ENCODE measurements around the gene PET100. TPM values are rescaled to one million over a fixed set of nuclear protein-coding genes. Genes with fewer than 3 reads are reported as not detected.
"Not testable (repeated sequence)": the region's sequence is repeated elsewhere in the genome, so short reads cannot be mapped to it uniquely, and the experiment has no call there.

Gene PET100
- total RNA-seq, 1 experiment from 2014 or later, result 15.5 TPM

GRCh38 chr19:7642295-7643030 lies 12.9 kb downstream of the PET100 start:
- no peak overlapping the region for H3K4me2 ChIP-seq (ENCODE audit: low read depth, low read length, poor library complexity, severe bottlenecking)
- no peaks in the 10 kb centered on the region; the same call in 1 of the 2 replicates for H4K20me1 ChIP-seq (ENCODE audit: insufficient read depth, low read depth, low read length)
- no peaks in the 10 kb centered on the region; the same call in 1 of the 2 replicates for H3K36me3 ChIP-seq (ENCODE audit: insufficient read depth, low read length)
- no peak overlapping the region for H3K27ac ChIP-seq (ENCODE audit: low read length)
- H3K9me2 ChIP-seq (replicated peaks; ENCODE audit: insufficient read depth, low read length), result no peaks in the 10 kb centered on the region
- H3K9ac ChIP-seq (ENCODE audit: low read length), result no peak overlapping the region
- H3K4me3 ChIP-seq (ENCODE audit: low read length), result no peak overlapping the region
- no peaks in the 10 kb centered on the region for H3K27me3 ChIP-seq (ENCODE audit: low read length)
- peaks cover 16% of the 10 kb centered on the region for H3K79me2 ChIP-seq (ENCODE audit: low read length)
- H2AFZ ChIP-seq (ENCODE audit: low read length), result no peak overlapping the region
- H3K4me1 ChIP-seq (ENCODE audit: low read length), result peaks cover 8% of the 10 kb centered on the region
- H3K9me3 ChIP-seq (ENCODE audit: low read length), result no peaks in the 10 kb centered on the region
- DNase-seq, result no peak

- H3K4me1 ChIP-seq (ENCODE audit: low read length), result peaks cover 2% of the 10 kb centered on the region
- no peak overlapping the region for H3K4me2 ChIP-seq (ENCODE audit: low read depth, low read length, poor library complexity, severe bottlenecking)
- H3K9me3 ChIP-seq (ENCODE audit: low read length), result no peaks in the 10 kb centered on the region
- H2AFZ ChIP-seq (ENCODE audit: low read length), result no peak overlapping the region
- H3K9me2 ChIP-seq (replicated peaks; ENCODE audit: insufficient read depth, low read length), result no peaks in the 10 kb centered on the region
- H3K27ac ChIP-seq (ENCODE audit: low read length), result no peak overlapping the region
- no peak for DNase-seq
- no peaks in the 10 kb centered on the region; the same call in 1 of the 2 replicates for H4K20me1 ChIP-seq (ENCODE audit: insufficient read depth, low read depth, low read length)
- H3K27me3 ChIP-seq (ENCODE audit: low read length), result no peaks in the 10 kb centered on the region
- peaks cover 10% of the 10 kb centered on the region for H3K79me2 ChIP-seq (ENCODE audit: low read length)
- no peaks in the 10 kb centered on the region; the same call in 1 of the 2 replicates for H3K36me3 ChIP-seq (ENCODE audit: insufficient read depth, low read length)
- H3K9ac ChIP-seq (ENCODE audit: low read length), result no peak overlapping the region
- H3K4me3 ChIP-seq (ENCODE audit: low read length), result no peak overlapping the region
Observed at GRCh38 chr19:7643031-7643415, 13.4 kb downstream of the PET100 start.

- not testable (repeated sequence) for H3K9me3 ChIP-seq (ENCODE audit: low read length); H3K27me3 ChIP-seq (ENCODE audit: low read length); H3K27ac ChIP-seq (ENCODE audit: low read length); H3K4me2 ChIP-seq (ENCODE audit: low read depth, low read length, poor library complexity, severe bottlenecking); H3K4me3 ChIP-seq (ENCODE audit: low read length); H3K79me2 ChIP-seq (ENCODE audit: low read length); H3K36me3 ChIP-seq (ENCODE audit: insufficient read depth, low read length); H4K20me1 ChIP-seq (ENCODE audit: insufficient read depth, low read depth, low read length); H2AFZ ChIP-seq (ENCODE audit: low read length); H3K4me1 ChIP-seq (ENCODE audit: low read length); H3K9me2 ChIP-seq (replicated peaks; ENCODE audit: insufficient read depth, low read length); H3K9ac ChIP-seq (ENCODE audit: low read length)
- DNase-seq, result peak; percentile 90
Observed at GRCh38 chr19:7643629-7644549, 14.3 kb downstream of the PET100 start.

GRCh38 chr19:7644550-7644877 lies 14.9 kb downstream of the PET100 start:
- H3K4me3 ChIP-seq (ENCODE audit: low read length), result no peak overlapping the region
- H3K4me2 ChIP-seq (ENCODE audit: low read depth, low read length, poor library complexity, severe bottlenecking), result no peak overlapping the region
- DNase-seq, result no peak
- no peaks in the 10 kb centered on the region for H3K27me3 ChIP-seq (ENCODE audit: low read length)
- no peak overlapping the region for H3K9ac ChIP-seq (ENCODE audit: low read length)
- H4K20me1 ChIP-seq (ENCODE audit: insufficient read depth, low read depth, low read length), result no peaks in the 10 kb centered on the region; the same call in 1 of the 2 replicates
- H3K27ac ChIP-seq (ENCODE audit: low read length), result no peak overlapping the region
- H2AFZ ChIP-seq (ENCODE audit: low read length), result no peak overlapping the region
- no peaks in the 10 kb centered on the region for H3K79me2 ChIP-seq (ENCODE audit: low read length)
- no peaks in the 10 kb centered on the region for H3K9me2 ChIP-seq (replicated peaks; ENCODE audit: insufficient read depth, low read length)
- no peaks in the 10 kb centered on the region for H3K4me1 ChIP-seq (ENCODE audit: low read length)
- no peaks in the 10 kb centered on the region for H3K9me3 ChIP-seq (ENCODE audit: low read length)
- H3K36me3 ChIP-seq (ENCODE audit: insufficient read depth, low read length), result no peaks in the 10 kb centered on the region; the same call in 1 of the 2 replicates

GRCh38 chr19:7645163-7645562 lies 15.6 kb downstream of the PET100 start:
- Histone ChIP-seq H3K4me2 (ENCODE audit: low read depth, low read length, poor library complexity, severe bottlenecking) (no peak overlapping the region), H4K20me1 (ENCODE audit: insufficient read depth, low read depth, low read length) (no peaks in the 10 kb centered on the region; the same call in 1 of the 2 replicates), H3K4me1 (ENCODE audit: low read length) (no peaks in the 10 kb centered on the region), H3K27ac (ENCODE audit: low read length) (no peak overlapping the region), H3K4me3 (ENCODE audit: low read length) (no peak overlapping the region), H3K36me3 (ENCODE audit: insufficient read depth, low read length) (no peaks in the 10 kb centered on the region; the same call in 1 of the 2 replicates), H3K9me3 (ENCODE audit: low read length) (no peaks in the 10 kb centered on the region), H3K27me3 (ENCODE audit: low read length) (no peaks in the 10 kb centered on the region), H2AFZ (ENCODE audit: low read length) (no peak overlapping the region), H3K9me2 (replicated peaks; ENCODE audit: insufficient read depth, low read length) (no peaks in the 10 kb centered on the region), H3K9ac (ENCODE audit: low read length) (no peak overlapping the region), H3K79me2 (ENCODE audit: low read length) (no peaks in the 10 kb centered on the region)
- DNase-seq, result no peak

- H3K9me2 ChIP-seq (replicated peaks; ENCODE audit: insufficient read depth, low read length), result no peaks in the 10 kb centered on the region
- H3K9me3 ChIP-seq (ENCODE audit: low read length), result no peaks in the 10 kb centered on the region
- no peak overlapping the region for H3K9ac ChIP-seq (ENCODE audit: low read length)
- H3K4me1 ChIP-seq (ENCODE audit: low read length), result no peaks in the 10 kb centered on the region
- no peak for DNase-seq
- no peaks in the 10 kb centered on the region for H3K79me2 ChIP-seq (ENCODE audit: low read length)
- H3K27me3 ChIP-seq (ENCODE audit: low read length), result no peaks in the 10 kb centered on the region
- no peak overlapping the region for H3K4me3 ChIP-seq (ENCODE audit: low read length)
- no peaks in the 10 kb centered on the region; the same call in 1 of the 2 replicates for H4K20me1 ChIP-seq (ENCODE audit: insufficient read depth, low read depth, low read length)
- H3K36me3 ChIP-seq (ENCODE audit: insufficient read depth, low read length), result no peaks in the 10 kb centered on the region; the same call in 1 of the 2 replicates
- H3K4me2 ChIP-seq (ENCODE audit: low read depth, low read length, poor library complexity, severe bottlenecking), result no peak overlapping the region
- H2AFZ ChIP-seq (ENCODE audit: low read length), result no peak overlapping the region
- no peak overlapping the region for H3K27ac ChIP-seq (ENCODE audit: low read length)
Observed at GRCh38 chr19:7645656-7646425, 16.2 kb downstream of the PET100 start.

- Histone ChIP-seq H3K4me1 (ENCODE audit: low read length) (no peaks in the 10 kb centered on the region), H3K4me2 (ENCODE audit: low read depth, low read length, poor library complexity, severe bottlenecking) (no peak overlapping the region), H3K9ac (ENCODE audit: low read length) (no peak overlapping the region)
Observed at GRCh38 chr19:7646426-7646700, 16.8 kb downstream of the PET100 start.

GRCh38 chr19:7647156-7647555 lies 17.6 kb downstream of the PET100 start:
- Histone ChIP-seq H3K4me1 (ENCODE audit: low read length) (peaks cover 2% of the 10 kb centered on the region), H3K79me2 (ENCODE audit: low read length) (no peaks in the 10 kb centered on the region), H3K36me3 (ENCODE audit: insufficient read depth, low read length) (no peaks in the 10 kb centered on the region; the same call in 1 of the 2 replicates), H3K4me2 (ENCODE audit: low read depth, low read length, poor library complexity, severe bottlenecking) (no peak overlapping the region), H3K27me3 (ENCODE audit: low read length) (no peaks in the 10 kb centered on the region), H3K9ac (ENCODE audit: low read length) (no peak overlapping the region), H3K4me3 (ENCODE audit: low read length) (no peak overlapping the region), H3K9me3 (ENCODE audit: low read length) (no peaks in the 10 kb centered on the region), H2AFZ (ENCODE audit: low read length) (no peak overlapping the region), H3K27ac (ENCODE audit: low read length) (no peak overlapping the region), H3K9me2 (replicated peaks; ENCODE audit: insufficient read depth, low read length) (no peaks in the 10 kb centered on the region), H4K20me1 (ENCODE audit: insufficient read depth, low read depth, low read length) (no peaks in the 10 kb centered on the region; the same call in 1 of the 2 replicates)
- no peak for DNase-seq

More at GRCh38 chr19:7646426-7646700, 16.8 kb downstream of the PET100 start:
- Histone ChIP-seq H3K9me2 (replicated peaks; ENCODE audit: insufficient read depth, low read length) (no peaks in the 10 kb centered on the region), H3K27ac (ENCODE audit: low read length) (no peak overlapping the region), H3K79me2 (ENCODE audit: low read length) (no peaks in the 10 kb centered on the region), H3K9me3 (ENCODE audit: low read length) (no peaks in the 10 kb centered on the region), H3K36me3 (ENCODE audit: insufficient read depth, low read length) (no peaks in the 10 kb centered on the region; the same call in 1 of the 2 replicates), H3K27me3 (ENCODE audit: low read length) (no peaks in the 10 kb centered on the region), H2AFZ (ENCODE audit: low read length) (no peak overlapping the region), H3K4me3 (ENCODE audit: low read length) (no peak overlapping the region), H4K20me1 (ENCODE audit: insufficient read depth, low read depth, low read length) (no peaks in the 10 kb centered on the region; the same call in 1 of the 2 replicates)
- no peak for DNase-seq
